K562 (cell line): ENCODE data around the gene PRPF6. TPM values are rescaled to one million over a fixed set of nuclear protein-coding genes. Genes with fewer than 3 reads are reported as not detected.
"Not testable (repeated sequence)": the region's sequence is repeated elsewhere in the genome, so short reads cannot be mapped to it uniquely, and the experiment has no call there.

Source experiments
- ATAC-seq: fragments of 200-7000 bp; cut with Tn5 transposase; 3 replicates; pipeline ENCODE4 v1.9.1; 2020; ENCODE audit warnings: moderate library complexity
- BruUV-seq: library from RNA; stranded (reverse); fragments of 400-500 nt; replicated peaks from 2 replicates; lab custom pipeline; 2021; lab: Mats Ljungman, UMichigan
- CTCF ChIA-PET: fragments of 300-600 bp; formaldehyde crosslinking; extraction: SDS; loops from one replicate; lab custom pipeline; 2021; ENCODE audit warnings: low intra/inter-chr PET ratio; lab: Yijun Ruan, JAX
- POLR2A ChIA-PET: fragments of 300-600, 350-650 bp; sonication (Branson Sonifier 250); formaldehyde crosslinking; extraction: SDS; loops from one replicate; lab custom pipeline; 2021; ENCODE audit warnings: antibody characterized with exemption, inconsistent platforms; lab: Yijun Ruan, JAX
- DNase-seq, 4 experiments: peaks; one replicate each; pipeline versions ENCODE4 v3.0.0 to v3.0.0-alpha.2; 2011 to 2018; ENCODE audit warnings: low spot score in 3 of 4, mixed read lengths in 3 of 4; ENCODE audit errors: extremely low read depth in 1 of 4
- FAIRE-seq: peaks from 2 replicates; lab custom pipeline; 2011; peaks lifted over from hg19 to GRCh38; lab: Jason Lieb, UNC
- H2AFZ ChIP-seq: 2 replicates; pipeline ENCODE4 v1.6.0; 2011; ENCODE audit warnings: low read depth, low read length, control low read depth, inconsistent platforms
- H3K27ac ChIP-seq: fragments of 200-600 bp; 3 replicates; pipeline ENCODE4 v1.8.0; 2011; ENCODE audit warnings: low read depth, mild to moderate bottlenecking, control low read depth, inconsistent platforms, low read length, moderate library complexity, mixed read lengths; ENCODE audit errors: extremely low read depth
- H3K27me3 ChIP-seq, 2 experiments: fragments of 300-600 bp in 1 of 2; 2 replicates in 1 of 2; 3 replicates in 1 of 2; pipeline versions ENCODE4 v1.6.0 to v1.8.0; 2011; ENCODE audit warnings: inconsistent platforms in 2 of 2, low read length in 2 of 2, mild to moderate bottlenecking in 1 of 2, mixed read lengths in 1 of 2, moderate library complexity in 1 of 2; ENCODE audit not compliant: control insufficient read depth in 2 of 2, insufficient read depth in 2 of 2
- H3K36me3 ChIP-seq: fragments of 300-600 bp; 3 replicates; pipeline ENCODE4 v1.8.0; 2011; ENCODE audit warnings: mild to moderate bottlenecking, low read length, inconsistent platforms; ENCODE audit not compliant: control insufficient read depth, insufficient read depth
- H3K4me1 ChIP-seq, 2 experiments: fragments of 200-600 bp in 1 of 2; replicated peaks in 1 of 2; 2 replicates in 1 of 2; 3 replicates in 1 of 2; pipeline versions ENCODE4 v1.5.1 to v1.8.0; 2011; ENCODE audit warnings: inconsistent platforms in 2 of 2, low read length in 2 of 2, mild to moderate bottlenecking in 1 of 2, mixed read lengths in 1 of 2, moderate library complexity in 1 of 2; ENCODE audit not compliant: control insufficient read depth in 2 of 2, insufficient read depth in 2 of 2
- H3K4me2 ChIP-seq: 2 replicates; pipeline ENCODE4 v1.6.1; 2011; ENCODE audit warnings: low read length, control low read depth, inconsistent platforms, mixed read lengths; ENCODE audit not compliant: insufficient read depth
- H3K4me3 ChIP-seq: fragments of 200-600 bp; sonication (generic), shearing (Covaris generic); 2 replicates; pipeline ENCODE4 v1.5.1; 2016; ENCODE audit warnings: control low read depth, inconsistent platforms
- H3K79me2 ChIP-seq: fragments of 200-600 bp; 3 replicates; pipeline ENCODE4 v1.8.0; 2011; ENCODE audit warnings: low read length, inconsistent platforms; ENCODE audit not compliant: control insufficient read depth, insufficient read depth
- H3K9ac ChIP-seq, 2 experiments: 2 replicates each; pipeline versions ENCODE4 v1.6.0 to v1.6.1; 2011; ENCODE audit warnings: low read depth in 2 of 2, low read length in 2 of 2, control low read depth in 1 of 2, inconsistent platforms in 1 of 2, mild to moderate bottlenecking in 1 of 2, mixed read lengths in 1 of 2; ENCODE audit not compliant: insufficient read depth in 1 of 2
- H3K9me1 ChIP-seq: one replicate; pipeline ENCODE4 v1.6.0; 2011; ENCODE audit warnings: inconsistent platforms, mild to moderate bottlenecking, low read length, moderate library complexity; ENCODE audit not compliant: control insufficient read depth, insufficient read depth
- H3K9me3 ChIP-seq: replicated peaks from 2 replicates; pipeline ENCODE4 v1.5.1; 2011; ENCODE audit warnings: low read depth, low read length, inconsistent platforms; ENCODE audit not compliant: control insufficient read depth, insufficient read depth
- H4K20me1 ChIP-seq: replicated peaks from 2 replicates; pipeline ENCODE4 v1.6.1; 2011; ENCODE audit warnings: low read length, inconsistent platforms, mixed read lengths; ENCODE audit not compliant: control insufficient read depth, insufficient read depth
- BACH1 ChIP-seq: fragments of 200-800 bp; sonication (Bioruptor generic); IDR thresholded peaks from 2 replicates; pipeline ENCODE4 v1.6.1; 2016; ENCODE audit warnings: missing genetic modification characterization, missing compliant biosample characterization
- RBFOX2 ChIP-seq: fragments of 200-400 bp; formaldehyde crosslinking; IDR thresholded peaks from 2 replicates; pipeline ENCODE4 v1.6.1; 2017; ENCODE audit warnings: low read depth, mild to moderate bottlenecking, low read length, moderate library complexity
- RBM34 ChIP-seq: fragments of 200-400 bp; formaldehyde crosslinking; IDR thresholded peaks from 2 replicates; pipeline ENCODE4 v1.6.1; 2018; ENCODE audit warnings: low read length, borderline replicate concordance; ENCODE audit not compliant: insufficient read depth
- SAFB2 ChIP-seq: fragments of 200-400 bp; formaldehyde crosslinking; IDR thresholded peaks from 2 replicates; pipeline ENCODE4 v1.6.1; 2018; ENCODE audit warnings: borderline replicate concordance, low read length, low read depth, moderate library complexity; ENCODE audit not compliant: severe bottlenecking
- SMAD3 ChIP-seq: fragments of 450-650 bp; formaldehyde crosslinking; conservative IDR thresholded peaks from 2 replicates; pipeline ENCODE4 v1.4.0; 2020; ENCODE audit warnings: mild to moderate bottlenecking
- TCF3 ChIP-seq: sonication (generic); formaldehyde crosslinking; IDR thresholded peaks from 2 replicates; pipeline ENCODE4 v1.4.0; 2020; ENCODE audit warnings: mild to moderate bottlenecking, missing genetic modification reagents
- TCF7L2 ChIP-seq: fragments of 150-350 bp; IDR thresholded peaks from 2 replicates; pipeline ENCODE4 v1.6.1; 2016; ENCODE audit warnings: low read depth, mild to moderate bottlenecking, low read length, moderate library complexity
- TEAD4 ChIP-seq, 2 experiments: sonication (generic) in 1 of 2; formaldehyde crosslinking in 1 of 2; IDR thresholded peaks; 2 replicates each; pipeline versions ENCODE4 v1.6.1 to v1.8.0; 2012 to 2022; ENCODE audit warnings: borderline replicate concordance in 1 of 2, inconsistent platforms in 1 of 2, low read length in 1 of 2, mild to moderate bottlenecking in 1 of 2, missing genetic modification reagents in 1 of 2
- ZNF124 ChIP-seq: sonication (generic); formaldehyde crosslinking; IDR thresholded peaks from 2 replicates; pipeline ENCODE4 v1.8.1; 2022; ENCODE audit warnings: missing genetic modification reagents
- WGBS: fragments of 100-300 bp; shearing (Covaris generic); methylation state at CpG from one replicate; pipeline ENCODE4 v1.1.6; 2016; ENCODE audit warnings: low coverage, mixed read lengths; ENCODE audit not compliant: insufficient coverage; ENCODE audit errors: missing lambda C conversion rate; 5-methylcytosine and 5-hydroxymethylcytosine counted together
- in situ Hi-C: fragments of 300-500 bp; cut with MboI; formaldehyde crosslinking; loops from 4 replicates; pipeline ENCODE4 v1.15.0; 2018; ENCODE audit warnings: inconsistent platforms, mixed read lengths
- intact Hi-C: fragments of 100-400 bp; cut with micrococcal nuclease; formaldehyde crosslinking; loops from 2 replicates; pipeline ENCODE4 v1.14.2; 2022
- polyA plus RNA-seq, 8 experiments: library from polyadenylated mRNA; depleted of rRNA in 4 of 8; stranded (reverse) in 5 of 8; unstranded in 3 of 8; fragments of >200 nt; fragmentation: Nextera tagmentation in 2 of 8; fragmentation: Illumina TruSeq in 1 of 8; extraction: Ambion mirVana in 2 of 8; extraction: Trizol in 1 of 8; gene quantifications; 2 replicates each; pipeline versions ENCODE4 v1.2.1 to v1.2.3, GENCODE V29; 2011 to 2014; ENCODE audit warnings: inconsistent platforms in 1 of 8, missing spikeins in 1 of 8
- total RNA-seq, 7 experiments: library from RNA; depleted of rRNA in 6 of 7; stranded (reverse); fragments of >200 nt in 6 of 7; fragmentation: Illumina TruSeq in 2 of 7; extraction: Trizol in 2 of 7; gene quantifications; 2 replicates each; pipeline versions ENCODE4 v1.2.1 to v1.2.3, GENCODE V29; 2011 to 2021; ENCODE audit warnings: low replicate concordance in 1 of 7
- TF ChIP-seq, protein P1 (sequence below): fragments of 450-650 bp; conservative IDR thresholded peaks from 2 replicates; pipeline ENCODE4 v1.6.1; 2016; ENCODE audit warnings: missing genetic modification characterization, low read depth, mild to moderate bottlenecking, control low read depth, missing compliant biosample characterization

The PRPF6 gene
- total and polyA plus RNA-seq, 9 of the 15 experiments (the other 6 are each of a cell fraction or from before 2014, with no cell fraction given) = 4.2 to 83.2 (median 59.9) TPM

DNA sequence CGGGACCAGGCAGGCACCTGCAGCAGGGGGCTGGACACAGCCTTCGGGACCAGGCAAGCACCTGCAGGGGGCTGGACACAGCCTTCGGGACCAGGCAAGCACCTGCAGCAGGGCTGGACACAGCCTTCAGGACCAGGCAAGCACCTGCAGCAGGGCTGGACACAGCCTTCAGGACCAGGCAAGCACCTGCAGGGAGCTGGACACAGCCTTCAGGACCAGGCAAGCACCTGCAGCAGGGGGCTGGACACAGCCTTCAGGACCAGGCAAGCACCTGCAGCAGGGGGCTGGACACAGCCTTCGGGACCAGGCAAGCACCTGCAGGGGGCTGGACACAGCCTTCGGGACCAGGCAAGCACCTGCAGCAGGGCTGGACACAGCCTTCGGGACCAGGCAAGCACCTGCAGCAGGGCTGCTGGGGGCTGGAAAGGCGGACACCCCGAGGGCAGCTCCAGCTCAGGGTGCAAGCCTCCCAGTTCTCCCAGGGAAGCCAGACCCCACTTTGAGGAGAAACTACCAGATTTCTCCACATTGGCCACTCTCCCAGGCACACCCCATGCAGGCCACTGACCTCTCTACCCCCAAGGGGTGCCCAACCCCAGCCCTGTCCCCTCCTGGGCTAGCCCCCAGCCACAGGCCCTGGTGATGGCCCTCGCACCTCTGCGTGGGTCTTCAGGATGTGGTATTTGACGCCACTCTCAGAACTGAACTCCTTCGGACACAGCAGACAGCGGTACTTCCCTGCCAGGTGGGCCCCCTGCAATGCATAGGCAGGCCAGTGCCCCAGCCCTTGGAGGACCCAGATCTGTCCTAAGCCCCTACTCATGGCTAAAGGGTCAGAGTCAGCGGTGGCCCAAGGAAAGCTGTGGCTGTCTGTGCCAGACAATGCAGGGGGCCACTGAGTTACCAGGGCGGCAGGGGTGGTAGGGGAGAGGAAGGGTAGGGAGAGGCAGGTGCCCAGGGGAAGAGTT, 20.0 kb upstream of the PRPF6 start:
- POLR2A ChIA-PET = interaction anchor here (0.6 to 0.7 kb wide), 3 partner anchors 66 to 424 kb away, joined by 3 to 4 read pairs (median 3); no protein-coding TSS in a partner anchor
- in situ Hi-C loops, H3K27me3 ChIP-seq, FAIRE-seq, H3K4me3 ChIP-seq, intact Hi-C loops, H3K9me3 ChIP-seq, H3K79me2 ChIP-seq, DNase-seq, ATAC-seq, BruUV-seq, H3K9me1 ChIP-seq, H2AFZ ChIP-seq, H3K4me2 ChIP-seq, H3K27ac ChIP-seq, CTCF ChIA-PET, H4K20me1 ChIP-seq, H3K9ac ChIP-seq: not testable (repeated sequence)
- 96% methylated on average over 12 of the region's 15 CpGs for WGBS
- H3K36me3 ChIP-seq = peaks cover 59% of the 10 kb centered on the region; the same call in 2 of the 3 replicates
- H3K4me1 ChIP-seq = peaks cover 8 to 54% of the 10 kb centered on the region in 2 experiments; a peak in 4 of 5 replicates

DNA sequence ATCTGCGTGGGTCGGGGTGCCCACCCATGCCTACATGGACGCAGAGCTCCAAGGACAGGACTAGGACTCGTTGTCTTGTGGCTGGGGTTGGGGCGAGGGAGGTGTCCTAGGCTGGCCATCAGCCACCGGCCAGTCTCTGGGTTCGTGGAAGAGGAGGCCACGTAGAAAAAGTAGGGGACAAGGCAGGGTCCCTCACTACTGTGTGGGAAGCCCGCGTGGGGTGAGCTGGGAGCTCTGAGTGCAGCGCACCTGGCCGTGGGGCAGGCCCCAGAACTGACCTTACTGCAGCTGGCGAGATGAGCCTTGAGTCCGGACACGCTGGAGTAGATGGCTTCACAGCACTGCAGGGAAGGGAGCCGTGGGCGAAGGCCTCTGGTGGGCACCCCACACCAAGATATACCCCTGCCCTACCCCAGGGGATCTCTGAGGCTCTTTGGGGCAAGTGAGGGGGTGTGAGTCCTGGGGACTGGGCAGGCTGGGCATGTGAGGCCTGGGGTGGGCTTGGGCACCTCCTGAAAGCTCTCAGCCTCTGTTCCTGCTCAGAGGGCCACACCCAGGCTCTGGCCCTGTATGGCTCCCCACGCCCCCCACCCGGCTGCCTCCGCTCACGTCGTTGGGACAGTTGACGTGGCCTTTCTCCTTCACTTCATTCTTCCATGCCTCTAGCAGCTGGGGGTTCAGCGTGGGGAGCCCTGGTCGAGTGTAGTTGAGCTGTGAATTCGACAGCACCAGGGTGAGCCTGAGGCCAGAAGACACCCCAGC, 19.1 kb upstream of the PRPF6 start:
- 91% methylated on average over 18 of the region's 26 CpGs for WGBS
- ATAC-seq = no peak
- Histone ChIP-seq H3K27me3 (no peaks in the 10 kb centered on the region), H3K36me3 (peaks cover 67% of the 10 kb centered on the region; the same call in 2 of the 3 replicates), H3K9me3 (no peaks in the 10 kb centered on the region), H3K27ac (no peak overlapping the region), H3K9ac (peak overlapping the region in 1 of 2 experiments; percentile 58; a peak in 2 of 4 replicates), H3K79me2 (no peaks in the 10 kb centered on the region), H4K20me1 (no peaks in the 10 kb centered on the region), H3K4me1 (peaks cover 8 to 55% of the 10 kb centered on the region in 2 experiments; a peak in 4 of 5 replicates), H3K9me1 (no peaks in the 10 kb centered on the region), H3K4me3 (no peak overlapping the region), H2AFZ (no peak overlapping the region), H3K4me2 (no peak overlapping the region)
- ChIA-PET CTCF (no interaction called here), POLR2A (interaction anchor here (0.6 to 0.7 kb wide), 4 partner anchors 65 to 425 kb away, joined by 3 to 4 read pairs (median 4); no protein-coding TSS in a partner anchor)
- intact Hi-C loops = no loop called here
- no TSS peak for BruUV-seq
- FAIRE-seq = no peak
- in situ Hi-C loops = no loop called here
- no peak for DNase-seq
- TF ChIP-seq TCF7L2 (no peak), BACH1 (no peak), SMAD3 (CRISPR knock-in tag) (no peak), RBM34 (no peak), SAFB2 (no peak), RBFOX2 (0 out of 2 replicates have a peak, but pooled peaks have one; percentile 5), TEAD4 (IDR thresholded peaks at IDR 0.05; ENCODE audit: low read length) (no peak), TEAD4 (CRISPR knock-in tag; IDR thresholded peaks at IDR 0.05; ENCODE audit: borderline replicate concordance) (no peak), TCF3 (CRISPR knock-in tag) (no peak), ZNF124 (no peak)
- TF ChIP-seq, protein P1, sequence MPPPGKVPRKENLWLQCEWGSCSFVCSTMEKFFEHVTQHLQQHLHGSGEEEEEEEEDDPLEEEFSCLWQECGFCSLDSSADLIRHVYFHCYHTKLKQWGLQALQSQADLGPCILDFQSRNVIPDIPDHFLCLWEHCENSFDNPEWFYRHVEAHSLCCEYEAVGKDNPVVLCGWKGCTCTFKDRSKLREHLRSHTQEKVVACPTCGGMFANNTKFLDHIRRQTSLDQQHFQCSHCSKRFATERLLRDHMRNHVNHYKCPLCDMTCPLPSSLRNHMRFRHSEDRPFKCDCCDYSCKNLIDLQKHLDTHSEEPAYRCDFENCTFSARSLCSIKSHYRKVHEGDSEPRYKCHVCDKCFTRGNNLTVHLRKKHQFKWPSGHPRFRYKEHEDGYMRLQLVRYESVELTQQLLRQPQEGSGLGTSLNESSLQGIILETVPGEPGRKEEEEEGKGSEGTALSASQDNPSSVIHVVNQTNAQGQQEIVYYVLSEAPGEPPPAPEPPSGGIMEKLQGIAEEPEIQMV (tag) = no peak
